GM12801 (cell line): Measurements from ENCODE around the gene RTN4RL2.

Experiments
- CTCF ChIP-seq: IDR thresholded peaks from one replicate; pipeline ENCODE4 v1.5.1; 2011; ENCODE audit warnings: control low read depth; ENCODE audit not compliant: insufficient read length; ENCODE audit errors: extremely low read depth

RTN4RL2 gene

GRCh38 chr11:57460022-57460757, at the start of gene RTN4RL2:
TSS of gene RTN4RL2 (plus strand) at chr11:57460528. CDS start at chr11:57460866, 338 bp downstream.
- no peak for TF ChIP-seq CTCF

DNA sequence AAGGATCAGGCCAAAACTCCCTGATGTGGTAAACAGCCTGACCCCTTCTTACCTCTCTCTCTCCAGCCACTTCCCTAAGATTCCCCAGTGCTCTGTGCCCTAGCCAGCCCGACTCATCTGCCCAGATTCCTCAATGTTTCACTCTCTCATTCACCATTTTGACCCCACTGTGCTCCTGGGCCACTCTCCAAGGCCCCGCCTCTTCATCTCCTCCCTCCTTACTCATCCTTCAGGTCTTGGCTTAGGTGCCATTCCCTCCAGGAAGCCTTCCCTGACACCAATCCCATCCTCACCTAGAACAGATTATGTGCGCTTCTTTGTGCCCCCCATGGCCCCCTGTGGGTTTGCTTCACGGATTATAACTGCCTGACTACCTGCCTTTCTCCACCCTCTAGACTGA, 46.6 kb upstream of the RTN4RL2 start:
- TF ChIP-seq CTCF = no peak

GRCh38 chr11:57414612-57415212, 45.6 kb upstream of the RTN4RL2 start:
- TF ChIP-seq CTCF = no peak

DNA sequence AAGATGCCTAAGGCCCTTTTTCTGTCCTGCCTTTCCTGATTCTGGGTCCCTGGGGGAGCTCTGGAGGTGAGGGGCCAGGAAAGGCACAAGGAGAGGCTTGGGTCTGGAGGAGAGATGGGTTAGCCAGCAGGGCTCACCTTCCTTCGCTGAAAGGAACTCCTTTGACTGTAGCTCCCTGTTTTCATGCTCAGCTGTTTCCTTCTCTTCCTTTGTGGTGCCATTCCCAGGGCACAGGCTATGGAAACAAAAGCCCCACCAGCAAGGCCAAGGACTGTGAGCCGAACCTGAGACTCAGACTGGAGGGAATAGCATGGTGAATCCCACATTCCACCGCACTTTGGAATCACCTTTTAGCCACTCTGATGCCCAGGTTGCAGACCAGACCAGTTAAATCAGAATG, 43.9 kb upstream of the RTN4RL2 start:
- no peak for TF ChIP-seq CTCF

GRCh38 chr11:57417056-57417455, 43.3 kb upstream of the RTN4RL2 start:
- no peak for TF ChIP-seq CTCF

- TF ChIP-seq CTCF = no peak
Measured at GRCh38 chr11:57418131-57418530, 42.2 kb upstream of the RTN4RL2 start.

DNA sequence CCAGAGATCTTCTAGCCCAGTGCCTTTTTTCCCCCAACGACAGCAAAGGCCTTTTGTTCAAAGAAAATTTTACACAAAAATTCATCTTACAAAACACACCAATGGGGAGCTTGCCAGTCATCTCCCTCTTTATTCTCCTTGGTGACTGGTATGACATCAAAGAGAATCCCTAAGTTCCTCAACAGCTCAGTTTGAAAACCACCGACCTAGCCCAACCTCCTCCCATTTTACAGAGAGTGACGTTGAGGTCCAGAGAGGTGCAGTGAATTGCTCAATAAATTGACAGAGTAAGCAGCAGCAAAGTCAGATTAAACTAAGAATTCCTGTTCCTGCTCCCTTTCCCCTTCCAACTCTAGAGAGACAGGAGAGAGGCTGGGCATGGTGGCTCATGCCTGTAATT, 41.2 kb upstream of the RTN4RL2 start:
- no peak for TF ChIP-seq CTCF
